H1 (cell line): ENCODE data around the gene RXFP4. TPM values are rescaled to one million over a fixed set of nuclear protein-coding genes. Genes with fewer than 3 reads are reported as not detected.

Experiments
- CTCF ChIA-PET: fragments of 300-600 bp; sonication (Branson Sonifier 250); formaldehyde crosslinking; loops from one replicate; lab custom pipeline; 2021; ENCODE audit not compliant: partially characterized antibody; lab: Charles Lee
- POLR2A ChIA-PET: fragments of 300-600 bp; sonication (Branson Sonifier 250); formaldehyde crosslinking; loops from one replicate; lab custom pipeline; 2021; ENCODE audit warnings: inconsistent platforms; ENCODE audit not compliant: partially characterized antibody; lab: Charles Lee
- DNase-seq, 2 experiments: peaks; one replicate each; pipeline versions ENCODE4 v3.0.0 to v3.0.0-alpha.2; 2010 to 2022; ENCODE audit warnings: low spot score in 2 of 2, low read depth in 1 of 2, mixed read lengths in 1 of 2
- FAIRE-seq: peaks from 2 replicates; lab custom pipeline; 2011; peaks lifted over from hg19 to GRCh38; lab: Jason Lieb, UNC
- H2AFZ ChIP-seq: 2 replicates; pipeline ENCODE4 v1.8.1; 2012; ENCODE audit warnings: low read length, inconsistent platforms
- H2AK5ac ChIP-seq: 2 replicates; pipeline ENCODE4 v1.6.1; 2013; ENCODE audit warnings: low read depth, low read length
- H2BK120ac ChIP-seq: replicated peaks from 2 replicates; pipeline ENCODE3; 2013; ENCODE audit warnings: low read depth, low read length, inconsistent platforms
- H2BK12ac ChIP-seq: 2 replicates; pipeline ENCODE4 v1.6.1; 2013; ENCODE audit warnings: low read depth, low read length
- H2BK15ac ChIP-seq: 2 replicates; pipeline ENCODE4 v1.6.1; 2013; ENCODE audit warnings: low read length
- H2BK20ac ChIP-seq: 2 replicates; pipeline ENCODE4 v1.6.1; 2013; ENCODE audit warnings: low read length
- H2BK5ac ChIP-seq: 2 replicates; pipeline ENCODE4 v1.6.1; 2013; ENCODE audit warnings: low read depth, low read length
- H3K14ac ChIP-seq: 2 replicates; pipeline ENCODE4 v1.6.1; 2013; ENCODE audit warnings: inconsistent platforms; ENCODE audit not compliant: insufficient read length
- H3K18ac ChIP-seq: 2 replicates; pipeline ENCODE4 v1.6.1; 2013; ENCODE audit warnings: low read length; ENCODE audit errors: extremely low read depth
- H3K23ac ChIP-seq: 2 replicates; pipeline ENCODE4 v1.6.1; 2013; ENCODE audit warnings: inconsistent platforms; ENCODE audit not compliant: insufficient read length
- H3K23me2 ChIP-seq: 2 replicates; pipeline ENCODE4 v1.6.1; 2013; ENCODE audit warnings: low read depth, low read length
- H3K27ac ChIP-seq: 2 replicates; pipeline ENCODE4 v1.6.1; 2011; ENCODE audit warnings: low read depth, low read length, inconsistent platforms
- H3K27me3 ChIP-seq, 4 experiments: replicated peaks in 1 of 4; 1 replicate in 1 of 4; 2 replicates in 3 of 4; pipeline versions ENCODE4 v1.6.1 to v1.8.1; 2011 to 2013; ENCODE audit warnings: low read length in 3 of 4, mild to moderate bottlenecking in 3 of 4, inconsistent platforms in 2 of 4, mixed read lengths in 2 of 4, moderate library complexity in 1 of 4; ENCODE audit not compliant: control insufficient read depth in 3 of 4, insufficient read depth in 3 of 4; ENCODE audit errors: extremely low read depth in 1 of 4
- H3K36me3 ChIP-seq, 4 experiments: 2 replicates each; pipeline versions ENCODE4 v1.6.1 to v1.8.1; 2011 to 2013; ENCODE audit warnings: mild to moderate bottlenecking in 4 of 4, low read length in 3 of 4, moderate library complexity in 2 of 4, control low read depth in 1 of 4, inconsistent platforms in 1 of 4; ENCODE audit not compliant: insufficient read depth in 4 of 4, control insufficient read depth in 2 of 4
- H3K4ac ChIP-seq: replicated peaks from 2 replicates; pipeline ENCODE3; 2013; ENCODE audit warnings: low read length, low read depth, mixed read lengths, inconsistent platforms; ENCODE audit not compliant: insufficient read length
- H3K4me1 ChIP-seq, 4 experiments: replicated peaks in 1 of 4; 1 replicate in 1 of 4; 2 replicates in 3 of 4; pipeline versions ENCODE4 v1.6.1 to v1.8.1; 2011 to 2013; ENCODE audit warnings: low read length in 3 of 4, inconsistent platforms in 2 of 4, mixed read lengths in 1 of 4; ENCODE audit not compliant: insufficient read depth in 4 of 4, control insufficient read depth in 3 of 4
- H3K4me2 ChIP-seq, 2 experiments: 2 replicates each; pipeline versions ENCODE4 v1.6.1 to v1.8.1; 2011 to 2013; ENCODE audit warnings: low read depth in 2 of 2, low read length in 2 of 2, control low read depth in 1 of 2, inconsistent platforms in 1 of 2, mild to moderate bottlenecking in 1 of 2; ENCODE audit not compliant: insufficient read depth in 1 of 2
- H3K4me3 ChIP-seq, 4 experiments: fragments of 200-600, 300-600 bp in 1 of 4; sonication (generic), shearing (Covaris generic), sonication (Bioruptor Twin) in 1 of 4; 2 replicates each; pipeline versions ENCODE4 v1.5.1 to v1.8.1; 2011 to 2016; ENCODE audit warnings: low read length in 4 of 4, low read depth in 3 of 4, control low read depth in 2 of 4, inconsistent platforms in 2 of 4, mild to moderate bottlenecking in 2 of 4, mixed read lengths in 1 of 4, moderate library complexity in 1 of 4; ENCODE audit not compliant: insufficient read depth in 2 of 4; ENCODE audit errors: extremely low read depth in 1 of 4
- H3K56ac ChIP-seq: replicated peaks from 2 replicates; pipeline ENCODE3; 2013; ENCODE audit warnings: low read depth, mild to moderate bottlenecking, mixed read lengths, low read length, inconsistent platforms; ENCODE audit not compliant: insufficient read length
- H3K79me1 ChIP-seq: 2 replicates; pipeline ENCODE4 v1.6.1; 2013; ENCODE audit warnings: low read depth, low read length, control low read depth
- H3K79me2 ChIP-seq, 2 experiments: 2 replicates each; pipeline versions ENCODE4 v1.6.1 to v1.8.1; 2012 to 2013; ENCODE audit warnings: low read length in 2 of 2, mild to moderate bottlenecking in 2 of 2, inconsistent platforms in 1 of 2; ENCODE audit not compliant: insufficient read depth in 2 of 2, control insufficient read depth in 1 of 2
- H3K9ac ChIP-seq, 4 experiments: replicated peaks in 1 of 4; 1 replicate in 1 of 4; 2 replicates in 3 of 4; pipeline versions ENCODE4 v1.6.1 to v1.8.1; 2011 to 2013; ENCODE audit warnings: low read depth in 3 of 4, low read length in 3 of 4, control low read depth in 2 of 4, mild to moderate bottlenecking in 2 of 4, moderate library complexity in 2 of 4, inconsistent platforms in 1 of 4; ENCODE audit errors: extremely low read depth in 1 of 4
- H3K9me3 ChIP-seq, 2 experiments: 2 replicates each; pipeline versions ENCODE4 v1.6.1 to v1.8.1; 2012 to 2013; ENCODE audit warnings: mild to moderate bottlenecking in 2 of 2, moderate library complexity in 2 of 2, control low read depth in 1 of 2, inconsistent platforms in 1 of 2, low read depth in 1 of 2, low read length in 1 of 2, mixed read lengths in 1 of 2; ENCODE audit not compliant: insufficient read depth in 2 of 2
- H4K20me1 ChIP-seq, 2 experiments: replicated peaks in 1 of 2; 2 replicates each; pipeline versions ENCODE3 to v1.8.1; 2011 to 2013; ENCODE audit warnings: inconsistent platforms in 2 of 2, low read length in 2 of 2, mild to moderate bottlenecking in 1 of 2; ENCODE audit not compliant: insufficient read depth in 2 of 2, control insufficient read depth in 1 of 2
- H4K5ac ChIP-seq: 2 replicates; pipeline ENCODE4 v1.6.1; 2013; ENCODE audit warnings: low read length, low read depth, mixed read lengths, inconsistent platforms; ENCODE audit not compliant: insufficient read length
- H4K8ac ChIP-seq: 2 replicates; pipeline ENCODE4 v1.8.0; 2013; ENCODE audit warnings: mild to moderate bottlenecking, moderate library complexity, low read length, inconsistent platforms; ENCODE audit not compliant: insufficient read depth; ENCODE audit errors: extremely low read depth
- H4K91ac ChIP-seq: replicated peaks from 2 replicates; pipeline ENCODE3; 2013; ENCODE audit warnings: low read length, mixed read lengths, inconsistent platforms; ENCODE audit not compliant: insufficient read length
- JUND ChIP-seq: IDR thresholded peaks from 2 replicates; pipeline ENCODE4 v1.6.1; 2011; ENCODE audit warnings: mild to moderate bottlenecking, improper control_type of control experiment, low read length
- MAX ChIP-seq: IDR thresholded peaks from 2 replicates; pipeline ENCODE4 v1.6.1; 2012; ENCODE audit warnings: inconsistent platforms
- WGBS, 2 experiments: shearing (Covaris generic) in 1 of 2; methylation state at CpG; one replicate each; pipeline versions ENCODE4 v1.1.6 to v1.1.7; 2013 to 2015; ENCODE audit warnings: low lambda C conversion rate in 2 of 2, mixed read lengths in 2 of 2, inconsistent platforms in 1 of 2, low coverage in 1 of 2, missing lambda C conversion rate in 1 of 2; ENCODE audit not compliant: insufficient replicate concordance in 2 of 2, insufficient coverage in 1 of 2, insufficient read length in 1 of 2; ENCODE audit errors: extremely low coverage in 1 of 2, missing lambda C conversion rate in 1 of 2; 5-methylcytosine and 5-hydroxymethylcytosine counted together
- polyA plus RNA-seq, 7 experiments: library from polyadenylated mRNA; depleted of rRNA in 3 of 7; stranded (reverse) in 5 of 7; unstranded in 2 of 7; fragments of >200 nt in 5 of 7; fragments of 200-250 nt in 2 of 7; gene quantifications; 1 replicate in 5 of 7; 2 replicates in 1 of 7; 4 replicates in 1 of 7; pipeline versions ENCODE4 v1.2.1 to v1.2.3, GENCODE V29; 2011 to 2013; ENCODE audit warnings: missing spikeins in 2 of 7, mixed read lengths in 2 of 7
- total RNA-seq: library from RNA; stranded (reverse); fragmentation: NEBNext Ultra II Directional; extraction: Animal tissue kit (Norgen Biotek cat#: 25700); gene quantifications from 2 replicates; pipeline ENCODE4 v1.2.1, GENCODE V29; 2021

Gene RXFP4
- total and polyA plus RNA-seq, 2 of the 8 experiments (the other 6 are each of a cell fraction or from before 2014, with no cell fraction given) = not detected

- no peak overlapping the region for H4K5ac ChIP-seq
- 96% methylated on average over 7 of the region's 7 CpGs; no CpG with 5 or more reads in 1 of the 2 experiments for WGBS, 2 experiments
- H3K14ac ChIP-seq = no peak overlapping the region
- H3K4me3 ChIP-seq = no peak overlapping the region
- no peak overlapping the region for H3K9ac ChIP-seq
- H3K79me2 ChIP-seq = peaks cover 0 to 15% of the 10 kb centered on the region in 2 experiments; a peak in 1 of 4 replicates
- no peaks in the 10 kb centered on the region for H3K9me3 ChIP-seq
- POLR2A ChIA-PET = interaction anchor here (1.0 to 16.7 kb wide), 2 partner anchors 9 to 20 kb away, joined by 3 to 282 read pairs; partner anchors contain the start of gene ARHGEF2
- TF ChIP-seq JUND (no peak), MAX (no peak)
- TF ChIP-seq, all 59 proteins: peak for 0
- Histone ChIP-seq H2AFZ (no peak overlapping the region), H3K79me1 (peaks cover 6% of the 10 kb centered on the region), H3K27me3 (no peaks in the 10 kb centered on the region), H3K18ac (no peak overlapping the region), H3K56ac (no peak overlapping the region), H2BK120ac (no peak overlapping the region), H2BK15ac (no peak overlapping the region), H3K27ac (no peak overlapping the region), H3K4me1 (peaks cover 0 to 18% (median 10%) of the 10 kb centered on the region in 4 experiments; a peak in 6 of 7 replicates), H3K23ac (no peak overlapping the region), H3K4me2 (no peak overlapping the region), H2AK5ac (no peak overlapping the region), H2BK20ac (no peak overlapping the region), H3K23me2 (no peaks in the 10 kb centered on the region), H3K36me3 (peaks cover 39 to 75% (median 65%) of the 10 kb centered on the region in 4 experiments), H4K91ac (no peak overlapping the region), H3K4ac (no peak overlapping the region), H2BK12ac (no peak overlapping the region), H4K8ac (no peak overlapping the region), H4K20me1 (peaks cover 4 to 27% of the 10 kb centered on the region in 2 experiments), H2BK5ac (no peak overlapping the region)
- FAIRE-seq (no peak), DNase-seq (no peak)
- CTCF ChIA-PET = interaction anchor here (0.7 to 5.1 kb wide), 3 partner anchors 25 to 129 kb away, joined by 3 to 31 read pairs (median 4); no protein-coding TSS in a partner anchor
These were observed 22.8 kb downstream of the RXFP4 start for GRCh38 chr1:155964193-155964592.
